ENCODE results near the gene PEX11A.

The PEX11A gene

GRCh38 chr15:89674526-89674925, 16.0 kb downstream of the PEX11A start:
- no peak for DNase-seq

- peak in 1 of 2 donors; percentile 12 for DNase-seq
Measured at GRCh38 chr15:89673165-89673512, 17.4 kb downstream of the PEX11A start.

- no peak for DNase-seq
Measured at GRCh38 chr15:89672221-89673164, 18.1 kb downstream of the PEX11A start.

GRCh38 chr15:89671687-89672086, 18.9 kb downstream of the PEX11A start:
- no peak for DNase-seq

- no peak for DNase-seq
Measured at GRCh38 chr15:89670971-89671560, 19.5 kb downstream of the PEX11A start.

- DNase-seq: no peak
Measured at GRCh38 chr15:89669941-89670340, 20.6 kb downstream of the PEX11A start.

GRCh38 chr15:89669309-89669865, 21.2 kb downstream of the PEX11A start:
- no peak for DNase-seq

- no peak for DNase-seq
Measured at GRCh38 chr15:89668171-89668570, 22.4 kb downstream of the PEX11A start.

GRCh38 chr15:89667706-89667960, 22.9 kb downstream of the PEX11A start:
- DNase-seq: no peak

GRCh38 chr15:89666858-89667705, 23.5 kb downstream of the PEX11A start:
- no peak for DNase-seq

- no peak for DNase-seq
Measured at GRCh38 chr15:89666184-89666857, 24.2 kb downstream of the PEX11A start.

- DNase-seq: peak; percentile 18 to 34
Measured at GRCh38 chr15:89665449-89666181, 24.9 kb downstream of the PEX11A start.

GRCh38 chr15:89664441-89665350, 25.9 kb downstream of the PEX11A start:
- DNase-seq: no peak

- DNase-seq: no peak
Measured at GRCh38 chr15:89662893-89663626, 27.5 kb downstream of the PEX11A start.

GRCh38 chr15:89660556-89660955, 30.0 kb downstream of the PEX11A start:
- DNase-seq: no peak

- no peak for DNase-seq
Measured at GRCh38 chr15:89659295-89659694, 31.3 kb downstream of the PEX11A start.

GRCh38 chr15:89657686-89658200, 32.8 kb downstream of the PEX11A start:
- DNase-seq: no peak

GRCh38 chr15:89656116-89656815, 34.3 kb downstream of the PEX11A start:
- DNase-seq: no peak

All from inflammatory macrophage treated with lipopolysaccharide for 1 hour (primary cell).